Stimulated activated naive CD4-positive, alpha-beta T cell (primary cell): ENCODE results near the gene SERPINA3.

ENCODE experiments used
- DNase-seq, 6 experiments: peaks; one replicate each; lab custom pipeline; 2025; lab: John Stamatoyannopoulos, UW

SERPINA3 gene

DNA sequence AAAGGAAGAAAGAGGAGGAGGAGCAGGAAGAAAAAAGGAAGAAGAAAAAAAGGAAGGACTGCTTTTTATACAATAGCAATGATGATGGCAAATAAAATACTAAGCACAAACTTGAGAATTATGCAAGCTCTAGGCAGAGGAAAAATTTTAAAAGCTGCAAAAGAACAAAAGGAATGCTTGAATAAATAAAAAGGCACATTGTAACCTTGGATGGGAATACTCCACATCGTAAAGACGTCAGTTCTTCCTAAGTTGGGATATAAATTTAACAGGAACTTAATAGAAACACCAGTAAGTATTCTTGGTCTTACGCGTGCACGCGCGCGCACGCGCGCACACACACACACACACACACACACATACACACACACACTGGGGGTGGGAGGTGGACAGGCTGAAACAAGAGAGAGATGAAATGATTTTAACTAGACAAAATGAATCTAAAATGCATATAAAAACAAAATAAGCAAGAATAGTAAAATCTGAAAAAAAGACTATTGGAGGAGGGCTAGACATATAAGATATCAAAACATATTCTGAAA lies 43.0 kb downstream of the SERPINA3 start:
- DNase-seq: no peak

DNA sequence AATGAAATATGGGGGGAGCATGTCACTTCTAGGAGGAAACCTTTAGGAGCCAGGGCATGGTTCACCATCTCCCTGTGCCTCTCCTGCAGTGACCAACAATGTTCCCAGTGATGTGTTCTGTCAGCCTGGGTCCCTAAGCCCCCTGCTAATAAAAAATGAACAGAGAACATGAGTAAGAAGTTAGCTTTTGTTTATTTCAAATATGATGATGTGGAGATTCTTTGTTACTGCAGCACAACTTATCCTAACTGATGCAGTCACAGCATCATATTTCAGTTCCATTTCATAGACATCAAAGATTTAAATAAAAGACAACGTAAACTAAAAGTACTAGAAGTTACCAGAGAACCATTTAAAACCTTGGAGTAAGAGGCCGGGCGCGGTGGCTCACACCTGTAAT lies 43.9 kb downstream of the SERPINA3 start:
- no peak for DNase-seq

DNA sequence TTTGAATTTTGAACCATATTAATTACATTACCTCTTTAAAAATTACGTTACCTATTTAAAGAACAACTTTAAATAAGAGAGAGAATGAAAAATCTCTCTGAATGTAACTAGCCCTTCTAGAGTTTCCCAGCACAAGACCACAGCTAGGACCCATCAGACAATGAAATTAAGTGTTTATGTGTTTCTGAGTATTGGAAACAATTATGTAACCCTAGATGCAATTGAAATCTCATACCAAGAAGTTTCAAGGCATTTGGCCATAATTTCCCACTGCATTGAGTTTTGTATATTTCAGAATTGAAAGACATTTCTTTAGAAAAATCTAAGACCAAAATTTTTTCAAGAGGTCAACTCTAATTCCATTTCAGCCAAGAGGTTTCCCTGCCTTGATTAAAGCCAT lies 47.1 kb downstream of the SERPINA3 start:
- DNase-seq: no peak

DNA sequence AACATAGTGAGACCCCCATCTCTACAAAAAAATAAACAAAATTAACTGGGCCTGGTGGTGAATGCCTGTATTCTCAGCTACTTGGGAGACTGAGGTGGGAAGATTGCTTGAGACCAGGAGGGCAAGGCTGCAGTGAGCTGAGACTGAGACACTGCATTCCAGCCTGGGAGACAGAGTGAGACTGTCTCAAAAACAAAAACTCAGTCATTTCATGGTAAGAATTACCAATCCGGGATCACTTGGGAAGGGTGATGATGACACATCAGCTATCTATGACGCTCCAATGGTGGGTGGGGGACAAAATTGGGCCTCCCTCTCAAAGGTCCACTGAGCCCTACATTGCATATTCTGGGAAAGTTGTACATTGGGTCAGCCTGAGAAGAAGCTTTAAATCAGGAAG lies 47.7 kb downstream of the SERPINA3 start:
- DNase-seq: no peak

DNA sequence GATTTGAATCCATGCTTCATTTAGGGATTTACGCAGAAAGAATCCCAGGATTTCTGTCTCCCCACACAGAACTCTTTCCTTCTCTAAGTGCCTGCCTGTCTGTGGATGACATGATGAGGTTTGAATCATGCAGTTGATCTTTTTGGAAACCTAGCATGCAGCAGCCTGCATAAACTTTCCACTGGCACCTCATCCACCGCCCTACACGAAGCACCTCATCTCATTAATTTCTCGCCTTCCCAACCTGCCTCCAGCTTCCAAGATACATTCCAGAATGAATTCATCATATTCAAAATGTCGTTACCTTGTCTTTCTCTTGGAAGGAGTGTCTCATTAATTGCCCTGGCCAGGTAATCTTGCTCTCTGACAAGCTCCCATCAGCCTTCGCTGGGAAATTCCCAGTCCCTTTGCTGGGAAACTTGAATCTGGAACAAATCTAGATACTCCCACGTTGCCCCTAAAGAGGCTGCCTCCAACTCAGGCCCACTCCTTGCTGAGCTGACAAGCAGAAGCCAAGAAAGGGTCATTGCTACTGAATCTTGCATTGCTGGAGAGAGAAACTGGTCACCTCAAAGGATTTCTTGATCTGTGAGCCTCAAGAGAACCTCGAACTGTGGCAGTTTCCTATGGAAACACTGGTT lies 48.2 kb downstream of the SERPINA3 start:
- DNase-seq: no peak

DNA sequence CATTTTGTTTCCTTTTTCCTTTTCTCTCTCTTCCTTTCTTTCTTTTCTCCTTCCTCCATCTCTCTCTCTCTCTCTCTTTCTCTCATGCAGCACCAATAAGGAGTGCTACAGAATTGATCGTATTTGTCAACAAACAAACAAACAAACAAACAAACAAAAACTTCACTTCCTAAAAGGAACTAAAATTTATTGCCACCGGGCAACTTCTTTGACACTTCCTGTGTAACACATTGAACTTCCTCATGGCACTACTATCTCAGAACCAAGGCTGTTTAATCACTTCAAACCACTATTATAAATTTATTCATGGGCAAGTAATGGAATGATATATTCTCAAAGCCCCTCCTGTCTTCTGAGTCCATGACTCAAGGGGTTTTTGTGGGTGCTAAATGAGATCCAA lies 51.3 kb downstream of the SERPINA3 start:
- no peak for DNase-seq

DNA sequence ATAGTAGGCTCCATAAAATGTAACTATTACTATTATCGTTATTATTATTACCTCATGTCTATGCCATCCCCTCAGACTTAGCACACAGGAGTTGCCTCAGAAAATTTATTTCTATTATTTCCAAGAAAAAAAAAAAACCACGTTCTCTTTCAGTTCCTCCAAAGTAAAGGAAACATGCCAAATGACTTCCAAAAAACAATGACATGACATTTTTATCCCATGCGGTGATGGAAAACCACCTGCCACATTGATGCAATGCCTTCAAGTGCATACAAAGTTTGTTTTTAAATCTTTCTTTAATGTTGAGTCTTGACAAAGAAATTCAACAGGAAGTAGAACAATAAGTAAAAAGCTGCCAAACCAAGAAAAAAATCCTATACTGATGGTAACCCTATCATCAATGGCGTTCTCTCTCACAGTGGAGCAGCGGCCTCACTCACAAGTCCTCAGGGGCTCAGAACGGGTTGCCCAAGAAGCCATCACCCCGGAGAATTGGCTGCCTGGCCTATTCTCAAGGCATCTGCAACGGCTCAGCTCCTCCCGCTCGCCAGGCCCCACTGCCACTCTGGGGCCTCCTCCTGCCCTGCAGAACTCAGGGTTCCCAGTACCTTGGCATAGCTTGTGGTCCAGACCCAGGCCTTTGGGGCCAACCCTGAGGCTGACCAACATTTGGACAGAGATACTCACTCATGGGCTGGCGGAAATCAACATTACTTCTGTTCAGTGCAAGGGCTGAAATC lies 51.9 kb downstream of the SERPINA3 start:
- no peak for DNase-seq

DNA sequence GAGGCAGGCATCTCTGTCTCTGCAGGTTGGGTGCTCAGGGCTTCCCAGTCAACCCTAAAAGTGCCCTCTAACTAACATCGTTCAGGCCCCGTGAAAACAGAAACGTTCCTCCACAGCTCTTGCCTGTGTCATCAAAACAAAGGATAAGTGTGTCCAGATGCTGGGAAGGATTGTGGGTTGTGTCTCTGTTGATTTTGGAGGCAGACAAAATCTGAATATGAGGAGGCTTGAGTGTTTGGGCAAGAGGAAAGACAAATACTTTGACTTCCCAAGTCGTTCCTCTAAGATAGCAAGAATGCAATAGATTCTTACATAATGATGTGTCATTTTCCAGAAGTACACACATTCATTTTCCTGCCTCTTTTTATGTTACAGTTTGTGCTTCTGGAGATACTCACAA lies 52.9 kb downstream of the SERPINA3 start:
- DNase-seq: no peak

DNA sequence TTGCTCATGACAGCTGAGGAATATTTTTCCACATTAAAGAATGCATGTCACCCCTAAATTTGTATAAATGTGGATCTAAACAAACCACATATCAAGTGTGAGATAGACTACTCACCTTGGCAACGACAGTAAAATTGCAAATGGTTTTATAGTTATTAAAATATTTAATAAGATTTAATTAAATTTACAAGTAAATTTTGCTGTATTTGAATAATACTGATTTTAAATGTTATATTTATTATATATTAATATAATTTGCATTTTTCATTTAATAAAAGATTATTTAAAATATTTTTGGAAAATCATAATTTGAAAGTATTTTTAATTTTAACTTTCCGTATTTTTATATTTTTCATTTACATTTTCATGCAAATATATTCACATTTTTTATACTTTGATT lies 53.4 kb downstream of the SERPINA3 start:
- DNase-seq: no peak

DNA sequence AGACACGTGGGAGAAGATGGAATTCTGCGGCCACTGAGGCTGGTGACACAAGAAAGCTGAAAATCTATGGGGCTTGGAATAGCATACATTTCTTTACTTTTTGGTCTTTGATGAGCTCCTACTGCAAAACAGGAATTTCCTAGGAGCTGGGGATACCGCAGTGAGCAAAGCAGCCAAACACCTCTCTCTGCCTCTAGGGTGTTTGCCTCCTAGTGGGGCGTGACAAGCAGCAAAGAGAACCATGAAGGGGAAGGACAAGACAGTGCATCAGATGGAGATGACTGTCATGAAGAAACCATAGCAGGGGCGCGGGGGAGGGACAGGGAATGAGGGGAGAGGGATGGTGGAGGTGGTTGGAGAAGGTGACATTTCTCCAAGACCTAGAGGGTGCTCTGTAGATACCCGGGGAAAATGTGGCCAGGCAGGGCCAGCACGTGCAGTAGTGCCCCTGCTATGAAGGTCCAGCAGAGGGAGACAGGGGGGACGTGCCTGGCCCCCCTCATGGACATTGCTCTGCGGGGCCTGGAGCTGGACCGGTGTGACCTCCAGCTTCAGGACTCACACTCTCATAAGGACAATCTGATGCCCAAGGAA lies 58.6 kb downstream of the SERPINA3 start:
- no peak for DNase-seq

DNA sequence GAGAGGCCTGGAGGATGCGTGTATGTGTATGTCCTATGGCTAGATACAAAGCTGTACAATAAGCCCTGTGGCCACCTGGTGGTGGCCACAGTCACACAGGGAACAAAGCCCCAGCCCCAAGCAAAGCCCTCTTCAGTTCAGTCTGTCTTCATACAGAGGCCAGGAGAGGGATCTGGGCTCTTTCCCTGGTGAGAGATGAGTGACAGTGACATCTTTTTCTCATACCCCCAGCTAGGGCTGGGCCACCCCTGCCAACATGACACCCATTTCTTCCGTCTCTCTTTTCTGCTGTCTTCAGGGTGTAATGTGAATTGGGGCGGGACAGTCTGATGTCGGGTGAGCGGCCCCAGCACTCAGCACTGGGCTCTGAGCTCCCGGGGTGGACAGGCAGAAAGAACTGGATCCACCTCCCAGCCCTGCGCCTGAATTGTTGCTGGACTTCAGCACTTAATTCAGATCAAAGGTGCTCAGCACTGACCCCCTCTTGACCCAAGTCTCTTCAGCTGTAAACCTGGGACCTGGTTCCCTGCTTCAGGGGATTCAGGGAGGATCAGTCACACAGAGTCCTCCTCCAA lies 59.8 kb downstream of the SERPINA3 start:
- no peak for DNase-seq

DNA sequence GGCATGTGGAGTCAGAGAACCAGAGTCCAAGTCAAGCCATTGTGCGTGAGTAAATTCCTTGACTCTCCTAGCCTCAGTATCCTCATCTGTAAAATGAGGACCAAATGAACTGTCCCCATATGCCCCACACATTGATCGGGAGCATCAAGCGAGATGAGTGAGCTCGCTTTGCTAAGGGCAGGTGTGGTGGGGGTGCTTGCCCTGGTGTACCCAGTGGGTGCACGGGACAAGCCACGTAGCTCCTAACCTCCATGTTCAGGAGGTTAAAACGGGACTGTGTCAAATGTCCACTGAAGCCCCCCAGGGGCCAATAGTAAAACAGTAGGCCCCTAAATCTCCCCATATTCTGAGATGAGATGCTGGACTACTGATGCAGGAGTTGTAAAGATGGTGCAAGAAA lies 60.9 kb downstream of the SERPINA3 start:
- DNase-seq: no peak
